Spinal cord (tissue), 10 donors: ENCODE results near the gene PDLIM1. TPM values are rescaled to one million over a fixed set of nuclear protein-coding genes. Genes with fewer than 3 reads are reported as not detected.

Experiments used
- DNase-seq, 6 donors: peaks; one replicate each; pipeline versions ENCODE4 v3.0.0 to v3.0.0-alpha.2; 2013 to 2015; ENCODE audit warnings: low spot score in 6 of 6, low read depth in 4 of 6
- H3K27ac ChIP-seq: one replicate; pipeline ENCODE4 v1.5.1; 2013; ENCODE audit warnings: low read depth, low read length, control low read depth
- H3K27me3 ChIP-seq: one replicate; pipeline ENCODE4 v1.6.1; 2013; ENCODE audit warnings: low read length; ENCODE audit not compliant: control insufficient read depth, insufficient read depth
- H3K36me3 ChIP-seq: one replicate; pipeline ENCODE4 v1.6.1; 2013; ENCODE audit warnings: low read length; ENCODE audit not compliant: control insufficient read depth, insufficient read depth
- H3K4me1 ChIP-seq: one replicate; pipeline ENCODE4 v1.6.1; 2013; ENCODE audit warnings: low read length; ENCODE audit not compliant: control insufficient read depth, insufficient read depth
- H3K4me3 ChIP-seq: one replicate; pipeline ENCODE4 v1.5.1; 2013; ENCODE audit warnings: low read depth, low read length, control low read depth
- H3K9me3 ChIP-seq: one replicate; pipeline ENCODE4 v1.6.1; 2013; ENCODE audit warnings: low read length; ENCODE audit not compliant: control insufficient read depth, insufficient read depth
- WGBS: methylation state at CpG from one replicate; pipeline ENCODE4 v1.1.5; 2013; ENCODE audit warnings: missing lambda C conversion rate; ENCODE audit not compliant: insufficient coverage; 5-methylcytosine and 5-hydroxymethylcytosine counted together
- polyA plus RNA-seq, 2 donors: library from polyadenylated mRNA; unstranded; fragments of 120-200 nt; gene quantifications; one replicate each; pipeline ENCODE4 v1.2.1, GENCODE V29; 2013; ENCODE audit not compliant: insufficient read length in 2 of 2
- total RNA-seq, 2 donors: library from RNA; depleted of rRNA in 1 of 2; stranded (reverse); fragments of 120-200 nt in 1 of 2; fragments of >200 nt in 1 of 2; gene quantifications; one replicate each; pipeline versions ENCODE4 v1.2.3 to v1.2.4, GENCODE V29; 2013 to 2014
- donor health status: healthy.

The PDLIM1 gene
- total and polyA plus RNA-seq, 4 donors, result 8.5 to 33.0 (median 20.4) TPM

DNA sequence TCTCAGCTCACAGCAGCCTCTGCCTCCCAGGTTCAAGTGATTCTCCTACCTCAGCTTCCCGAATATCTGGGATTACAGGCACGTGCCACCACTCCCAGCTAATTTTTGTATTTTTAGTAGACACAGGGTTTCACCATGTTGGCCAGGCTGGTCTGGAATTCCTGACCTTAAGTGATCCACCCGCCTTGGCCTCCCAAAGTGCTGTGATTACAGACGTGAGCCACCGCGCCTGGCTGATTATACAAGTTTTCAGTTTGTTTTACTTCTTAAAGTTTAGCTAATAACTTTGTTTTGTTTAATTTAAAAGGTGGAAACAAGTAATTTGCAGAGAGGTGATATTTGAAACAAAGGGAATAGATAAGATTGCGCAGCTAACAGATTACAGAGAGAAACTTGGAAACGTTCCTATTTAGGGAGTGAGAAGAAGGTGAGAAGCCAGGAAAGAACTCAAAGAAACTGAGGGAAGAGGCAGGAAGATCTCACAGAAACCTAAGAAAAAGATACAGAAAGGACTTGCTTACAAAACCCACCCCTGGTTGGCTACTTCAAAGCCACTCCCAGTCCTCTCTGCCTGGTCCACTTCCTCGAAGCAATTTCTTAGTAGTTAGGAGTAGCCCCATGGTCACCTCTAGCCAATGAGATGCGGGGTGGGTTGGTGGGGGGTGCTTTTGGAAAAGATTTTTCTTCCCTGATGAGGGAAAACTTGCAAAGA is 15.0 kb upstream of the PDLIM1 start:
- H3K4me1 ChIP-seq, result peaks cover 4% of the 10 kb centered on the region
- H3K36me3 ChIP-seq, result no peaks in the 10 kb centered on the region
- no peak overlapping the region for H3K27ac ChIP-seq
- no peaks in the 10 kb centered on the region for H3K9me3 ChIP-seq
- no peak overlapping the region for H3K4me3 ChIP-seq
- H3K27me3 ChIP-seq, result no peaks in the 10 kb centered on the region
- WGBS, result 86% methylated on average over 7 of the region's 10 CpGs
- DNase-seq, result no peak

DNA sequence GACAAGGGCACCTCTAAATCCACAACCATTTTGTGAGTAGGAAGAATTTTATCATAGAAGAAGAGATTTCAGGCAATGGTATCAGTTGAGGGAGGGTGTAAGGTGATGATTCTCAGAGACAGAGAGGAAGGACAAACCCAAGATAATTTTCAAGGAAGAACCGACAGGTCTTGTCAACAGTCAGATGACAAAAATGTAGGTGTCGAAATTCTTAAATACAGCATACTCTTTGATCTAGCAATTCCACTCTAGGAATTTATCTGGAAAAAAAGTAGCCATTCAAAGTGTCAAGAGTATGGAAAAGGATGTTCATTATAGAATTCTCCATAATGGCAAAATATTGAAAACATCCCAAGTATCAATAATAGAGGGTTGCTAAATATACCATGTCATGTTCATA is 14.2 kb upstream of the PDLIM1 start:
- H3K27ac ChIP-seq, result no peak overlapping the region
- no peaks in the 10 kb centered on the region for H3K27me3 ChIP-seq
- no peaks in the 10 kb centered on the region for H3K9me3 ChIP-seq
- peaks cover 4% of the 10 kb centered on the region for H3K4me1 ChIP-seq
- no peaks in the 10 kb centered on the region for H3K36me3 ChIP-seq
- WGBS, result no CpG with 5 or more reads among the region's 2 CpGs
- DNase-seq, result no peak
- H3K4me3 ChIP-seq, result no peak overlapping the region

DNA sequence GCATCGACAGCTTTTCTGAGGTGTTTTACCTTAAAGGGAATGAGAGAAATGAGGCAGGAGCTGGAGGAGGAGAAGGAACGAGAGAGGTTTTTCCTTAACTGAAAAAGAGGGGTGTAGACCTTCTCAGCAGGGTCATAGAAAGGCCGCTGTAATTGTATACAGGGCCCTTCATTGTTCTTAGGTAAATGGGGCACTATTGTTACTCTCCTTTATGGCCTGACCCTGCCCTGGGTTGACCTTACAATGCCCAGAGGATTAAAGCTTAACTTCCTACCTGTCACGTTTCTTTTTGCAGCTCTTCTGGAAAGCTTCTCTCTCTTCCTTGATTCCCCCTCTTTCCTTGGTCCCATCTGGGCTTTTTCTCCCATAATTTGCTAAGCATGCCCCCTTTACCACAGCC is 13.7 kb upstream of the PDLIM1 start:
- H3K4me3 ChIP-seq, result no peak overlapping the region
- no peaks in the 10 kb centered on the region for H3K9me3 ChIP-seq
- no peak overlapping the region for H3K27ac ChIP-seq
- H3K27me3 ChIP-seq, result no peaks in the 10 kb centered on the region
- WGBS, result 32% methylated on average over 4 of the region's 4 CpGs
- no peaks in the 10 kb centered on the region for H3K36me3 ChIP-seq
- peaks cover 4% of the 10 kb centered on the region for H3K4me1 ChIP-seq
- no peak for DNase-seq

DNA sequence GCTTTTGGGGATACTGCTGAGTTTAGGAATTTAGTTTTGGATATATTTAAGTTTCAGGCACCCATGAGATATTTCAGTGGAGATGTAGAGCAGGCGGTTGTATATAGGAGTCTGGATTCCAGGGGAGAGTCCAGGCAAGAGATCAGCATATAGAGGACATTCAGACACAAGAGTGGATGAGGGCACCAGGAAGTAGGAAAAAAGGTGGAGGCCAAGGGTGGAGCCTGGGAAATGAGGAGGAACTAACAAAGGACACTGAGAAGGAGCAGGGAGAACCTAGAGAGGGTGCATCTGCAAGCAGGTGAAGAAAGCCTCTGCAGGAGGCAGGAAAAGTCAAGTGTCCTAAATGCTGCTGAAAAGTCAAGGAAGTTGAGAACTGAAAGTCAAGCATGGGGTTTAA is 13.1 kb upstream of the PDLIM1 start:
- DNase-seq, result no peak
- Histone ChIP-seq H3K9me3 (no peaks in the 10 kb centered on the region), H3K4me1 (peaks cover 4% of the 10 kb centered on the region), H3K27me3 (no peaks in the 10 kb centered on the region), H3K4me3 (no peak overlapping the region), H3K36me3 (no peaks in the 10 kb centered on the region), H3K27ac (no peak overlapping the region)
- WGBS, result 80% methylated on average over 1 of the region's 1 CpG

DNA sequence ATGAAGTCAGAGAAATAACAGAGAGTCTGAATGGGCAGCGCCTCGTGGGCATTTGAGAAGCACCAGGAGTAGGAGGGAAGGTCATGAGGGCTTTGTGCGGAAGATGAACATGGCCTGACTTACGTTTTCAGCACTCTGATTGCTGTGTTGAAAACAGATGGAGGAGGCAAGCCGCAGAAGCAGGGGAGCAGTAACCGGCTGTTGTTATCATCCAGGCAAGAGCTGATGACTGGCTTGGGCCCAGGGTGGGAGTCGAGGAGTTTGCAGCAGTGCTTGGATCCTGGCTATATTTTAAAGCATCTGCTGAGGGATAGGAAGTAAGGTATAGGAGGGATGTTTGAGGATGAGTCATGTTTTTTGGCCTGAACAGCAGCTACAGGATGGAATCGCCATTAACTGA is 12.7 kb upstream of the PDLIM1 start:
- H3K4me1 ChIP-seq, result peaks cover 4% of the 10 kb centered on the region
- no peaks in the 10 kb centered on the region for H3K9me3 ChIP-seq
- H3K27ac ChIP-seq, result no peak overlapping the region
- no peaks in the 10 kb centered on the region for H3K36me3 ChIP-seq
- peak in 2 of 6 donors; percentile 43 to 75 for DNase-seq
- no peaks in the 10 kb centered on the region for H3K27me3 ChIP-seq
- no peak overlapping the region for H3K4me3 ChIP-seq
- WGBS, result 69% methylated on average over 8 of the region's 8 CpGs

DNA sequence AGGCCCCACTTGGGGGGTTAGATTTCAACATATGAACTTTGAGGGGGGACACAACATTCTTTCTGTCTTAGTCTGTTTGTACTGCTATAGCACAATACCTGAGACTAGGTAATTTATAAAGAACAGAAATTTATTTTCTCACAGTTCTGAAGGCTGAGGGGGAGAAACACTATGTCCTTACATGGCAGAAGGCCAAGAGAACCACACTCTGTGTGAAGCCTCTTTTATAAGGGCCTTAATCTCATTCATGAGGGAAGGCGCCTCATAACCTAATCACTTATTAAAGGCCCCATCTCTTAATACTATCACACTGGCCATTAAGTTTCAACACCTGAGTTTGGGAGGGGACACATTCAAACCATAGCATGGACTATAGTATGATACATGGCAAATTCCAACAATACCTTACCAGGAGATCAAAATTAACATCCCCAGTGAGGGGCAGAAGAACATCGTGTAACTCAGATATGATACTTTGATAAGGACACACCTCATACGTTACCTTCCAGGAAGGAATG is 9.3 kb upstream of the PDLIM1 start:
- Histone ChIP-seq H3K4me1 (peaks cover 11% of the 10 kb centered on the region), H3K27me3 (peaks cover 10% of the 10 kb centered on the region), H3K27ac (no peak overlapping the region), H3K9me3 (no peaks in the 10 kb centered on the region), H3K36me3 (no peaks in the 10 kb centered on the region), H3K4me3 (no peak overlapping the region)
- no CpG with 5 or more reads among the region's 3 CpGs for WGBS
- no peak for DNase-seq

DNA sequence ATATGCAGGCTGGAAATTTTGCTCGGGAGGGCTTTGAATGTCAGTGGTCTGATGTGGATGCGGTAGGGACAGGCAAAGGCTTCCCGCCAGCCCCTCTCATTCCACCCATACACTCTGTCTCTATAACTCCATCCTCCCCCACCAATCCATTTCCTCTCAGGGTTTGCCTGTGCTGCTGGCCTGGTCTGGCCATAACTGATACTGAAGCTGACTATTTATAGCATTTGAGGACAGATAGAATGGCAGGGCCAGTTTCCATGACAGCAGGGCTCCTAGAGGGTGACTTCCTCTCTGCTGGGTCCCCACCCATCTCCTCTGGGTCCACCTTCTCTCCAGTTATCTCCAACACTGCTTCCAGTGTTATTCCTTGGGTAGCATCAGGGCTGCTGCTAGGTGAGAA is 6.6 kb upstream of the PDLIM1 start:
- Histone ChIP-seq H3K27me3 (peaks cover 10% of the 10 kb centered on the region), H3K4me1 (peaks cover 9% of the 10 kb centered on the region), H3K27ac (no peak overlapping the region), H3K36me3 (no peaks in the 10 kb centered on the region), H3K9me3 (no peaks in the 10 kb centered on the region), H3K4me3 (no peak overlapping the region)
- WGBS, result no CpG with 5 or more reads among the region's 3 CpGs
- no peak for DNase-seq

DNA sequence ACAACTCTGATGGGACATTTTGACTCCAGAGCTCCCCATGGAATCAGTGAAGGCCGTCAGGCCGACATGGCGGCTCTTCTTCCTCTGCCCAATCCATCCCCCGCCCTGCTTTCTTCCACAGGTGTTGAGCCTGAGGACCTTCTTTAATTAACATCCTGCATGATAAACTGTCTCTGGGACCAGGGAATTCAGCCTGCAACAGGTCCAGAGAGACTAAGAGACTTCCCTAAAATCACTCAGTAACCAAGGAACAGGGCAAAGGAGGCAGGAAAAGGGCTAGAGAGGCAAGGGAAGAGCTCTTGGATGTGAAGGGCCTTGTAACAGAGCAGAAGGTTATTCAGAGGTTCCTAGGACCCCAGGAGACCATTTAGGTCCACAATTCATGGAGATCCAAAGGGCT is 6.0 kb upstream of the PDLIM1 start:
- WGBS, result 96% methylated on average over 4 of the region's 4 CpGs
- DNase-seq, result no peak
- H3K27me3 ChIP-seq, result peaks cover 10% of the 10 kb centered on the region

DNA sequence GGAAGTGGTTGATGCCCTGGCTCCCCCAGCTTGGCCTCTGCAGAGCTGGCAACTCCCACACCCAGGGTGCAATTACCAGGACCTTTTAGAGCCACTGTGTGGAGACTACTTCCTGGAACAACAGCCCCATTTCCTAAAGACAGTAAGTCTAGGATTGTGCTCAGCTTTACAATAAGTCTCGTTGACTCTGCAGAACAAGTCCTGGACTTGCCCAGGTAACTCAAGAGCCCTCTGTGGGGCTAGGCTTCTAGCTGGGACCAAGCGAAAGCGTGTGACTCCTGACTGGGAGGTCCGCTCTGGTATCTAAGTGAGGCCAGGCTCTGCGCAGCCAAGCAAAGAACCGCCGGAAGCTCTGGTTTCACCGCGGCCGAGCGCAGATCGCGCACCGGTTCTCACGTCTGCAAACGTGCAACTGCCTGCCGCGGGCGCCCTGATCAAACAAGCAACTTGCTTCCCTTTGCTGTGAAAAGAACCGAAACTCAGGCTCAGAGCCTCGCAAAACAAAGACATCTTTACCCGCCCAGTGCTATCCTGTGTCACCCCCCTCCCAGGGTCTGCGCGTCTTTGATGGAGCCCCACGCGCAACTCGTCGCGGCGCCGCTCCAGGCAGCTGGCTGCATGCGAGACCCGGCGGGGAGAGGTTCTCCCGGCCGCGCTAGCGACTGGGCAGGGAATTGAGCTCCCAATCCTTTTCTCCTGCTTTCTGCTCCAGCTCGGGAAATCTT is 4.4 kb upstream of the PDLIM1 start:
- DNase-seq, result peak in 2 of 6 donors; percentile 50 to 68
- H3K4me3 ChIP-seq, result peak overlapping the region; percentile 21
- H3K4me1 ChIP-seq, result peaks cover 19% of the 10 kb centered on the region
- no peak overlapping the region for H3K27ac ChIP-seq
- WGBS, result 2% methylated on average over 36 of the region's 39 CpGs
- H3K36me3 ChIP-seq, result no peaks in the 10 kb centered on the region
- peaks cover 24% of the 10 kb centered on the region for H3K27me3 ChIP-seq
- no peaks in the 10 kb centered on the region for H3K9me3 ChIP-seq

More for the DNA sequence above, 6.0 kb upstream of the PDLIM1 start:
- no peaks in the 10 kb centered on the region for H3K36me3 ChIP-seq
- H3K4me1 ChIP-seq, result peaks cover 9% of the 10 kb centered on the region
- no peaks in the 10 kb centered on the region for H3K9me3 ChIP-seq
- H3K4me3 ChIP-seq, result no peak overlapping the region
- no peak overlapping the region for H3K27ac ChIP-seq

DNA sequence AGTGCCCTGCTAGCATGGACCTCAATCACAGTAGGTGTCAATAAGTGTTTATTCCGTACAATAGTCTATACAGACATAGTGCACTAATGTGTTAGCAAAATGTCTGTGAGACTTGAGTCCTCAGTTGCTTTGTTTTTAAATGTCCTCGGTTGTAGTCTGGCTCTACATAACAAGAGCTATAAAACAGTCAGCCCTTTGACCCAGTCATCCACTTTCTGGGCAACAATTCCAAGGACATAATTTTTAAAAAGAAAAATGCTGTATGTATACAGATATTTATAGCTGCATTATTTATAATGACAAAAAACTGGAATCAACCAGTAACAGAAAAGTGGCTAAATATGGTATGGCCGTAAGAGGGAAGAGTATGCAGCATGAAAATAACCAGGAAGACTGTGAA is 2.8 kb upstream of the PDLIM1 start:
- peaks cover 37% of the 10 kb centered on the region for H3K27me3 ChIP-seq
- H3K4me3 ChIP-seq, result no peak overlapping the region
- H3K4me1 ChIP-seq, result peaks cover 24% of the 10 kb centered on the region
- H3K27ac ChIP-seq, result no peak overlapping the region
- 100% methylated on average over 1 of the region's 3 CpGs for WGBS
- DNase-seq, result no peak
- H3K36me3 ChIP-seq, result no peaks in the 10 kb centered on the region
- no peaks in the 10 kb centered on the region for H3K9me3 ChIP-seq
